Stimulated activated effector memory CD8-positive, alpha-beta T cell treated with anti-CD3 and anti-CD28 coated beads, Interleukin-12 subunit alpha, Interleukin-12 subunit beta, amount 100 ng/mL, for 72 hours (primary cell): ENCODE measurements around the gene TNIP1.
A peak's percentile ranks its signal among the peaks of the same experiment; 100 is the strongest.

Experiments used
- ATAC-seq: fragments of 150-1000 bp; cut with Tn5 transposase; 2 replicates; pipeline ENCODE4 v1.10.0; 2021
- DNase-seq, 2 donors: peaks; one replicate each; pipeline ENCODE4 v3.0.0; 2021 to 2022; ENCODE audit warnings: low spot score in 2 of 2
- H3K27ac Mint-ChIP-seq: one replicate; pipeline ENCODE4 v1.8.0; 2022; ENCODE audit warnings: mild to moderate bottlenecking, mixed read lengths
- H3K36me3 Mint-ChIP-seq: one replicate; pipeline ENCODE4 v1.8.0; 2022; ENCODE audit warnings: mild to moderate bottlenecking, mixed read lengths
- H3K4me1 Mint-ChIP-seq: one replicate; pipeline ENCODE4 v1.8.0; 2022; ENCODE audit warnings: mixed read lengths
- H3K4me3 Mint-ChIP-seq: one replicate; pipeline ENCODE4 v1.8.0; 2022; ENCODE audit warnings: mild to moderate bottlenecking, mixed read lengths
- H3K9me3 Mint-ChIP-seq: one replicate; pipeline ENCODE4 v1.8.0; 2022; ENCODE audit warnings: mixed read lengths

Gene TNIP1

GRCh38 chr5:151110992-151111391, 30.2 kb upstream of the TNIP1 start:
- H3K36me3 Mint-ChIP-seq, result peaks cover 100% of the 10 kb centered on the region
- H3K4me1 Mint-ChIP-seq, result peaks cover 14% of the 10 kb centered on the region
- H3K4me3 Mint-ChIP-seq, result no peak overlapping the region

GRCh38 chr5:151110122-151110681, 29.4 kb upstream of the TNIP1 start:
- Mint-ChIP-seq H3K4me1 (peaks cover 14% of the 10 kb centered on the region), H3K4me3 (no peak overlapping the region), H3K9me3 (no peaks in the 10 kb centered on the region), H3K36me3 (peaks cover 100% of the 10 kb centered on the region), H3K27ac (peak overlapping the region; percentile 74)
- DNase-seq (no peak), ATAC-seq (peak; percentile 57)

More at GRCh38 chr5:151110992-151111391, 30.2 kb upstream of the TNIP1 start:
- no peak for DNase-seq
- no peak for ATAC-seq
- no peaks in the 10 kb centered on the region for H3K9me3 Mint-ChIP-seq
- peak overlapping the region; percentile 74 for H3K27ac Mint-ChIP-seq

GRCh38 chr5:151108566-151108965, 27.7 kb upstream of the TNIP1 start:
- DNase-seq, result no peak
- peaks cover 8% of the 10 kb centered on the region for H3K4me1 Mint-ChIP-seq
- H3K36me3 Mint-ChIP-seq, result peaks cover 100% of the 10 kb centered on the region
- H3K4me3 Mint-ChIP-seq, result no peak overlapping the region
- H3K9me3 Mint-ChIP-seq, result no peaks in the 10 kb centered on the region
- H3K27ac Mint-ChIP-seq, result peak overlapping the region; percentile 74
- ATAC-seq, result no peak

- peaks cover 8% of the 10 kb centered on the region for H3K4me1 Mint-ChIP-seq
These were observed 27.1 kb upstream of the TNIP1 start for GRCh38 chr5:151107738-151108520.

GRCh38 chr5:151107084-151107483, 26.2 kb upstream of the TNIP1 start:
- Mint-ChIP-seq H3K4me1 (peaks cover 8% of the 10 kb centered on the region), H3K9me3 (no peaks in the 10 kb centered on the region), H3K4me3 (no peak overlapping the region), H3K36me3 (peaks cover 100% of the 10 kb centered on the region), H3K27ac (no peak overlapping the region)
- no peak for ATAC-seq
- DNase-seq, result no peak

More at GRCh38 chr5:151107738-151108520, 27.1 kb upstream of the TNIP1 start:
- Mint-ChIP-seq H3K4me3 (no peak overlapping the region), H3K27ac (no peak overlapping the region), H3K36me3 (peaks cover 100% of the 10 kb centered on the region), H3K9me3 (no peaks in the 10 kb centered on the region)
- no peak for ATAC-seq
- DNase-seq, result no peak

GRCh38 chr5:151106509-151106908, 25.7 kb upstream of the TNIP1 start:
- peaks cover 12% of the 10 kb centered on the region for H3K4me1 Mint-ChIP-seq
- no peak overlapping the region for H3K4me3 Mint-ChIP-seq
- H3K36me3 Mint-ChIP-seq, result peaks cover 100% of the 10 kb centered on the region
- H3K9me3 Mint-ChIP-seq, result no peaks in the 10 kb centered on the region
- no peak for ATAC-seq
- DNase-seq, result no peak
- peak overlapping the region; percentile 35 for H3K27ac Mint-ChIP-seq

GRCh38 chr5:151106043-151106442, 25.2 kb upstream of the TNIP1 start:
- DNase-seq (no peak), ATAC-seq (no peak)
- Mint-ChIP-seq H3K27ac (peak overlapping the region; percentile 35), H3K9me3 (no peaks in the 10 kb centered on the region), H3K4me3 (no peak overlapping the region), H3K4me1 (peaks cover 13% of the 10 kb centered on the region), H3K36me3 (peaks cover 100% of the 10 kb centered on the region)

GRCh38 chr5:151105561-151105960, 24.7 kb upstream of the TNIP1 start:
- DNase-seq (no peak), ATAC-seq (no peak)
- H3K4me3 Mint-ChIP-seq, result no peak overlapping the region
- H3K36me3 Mint-ChIP-seq, result peaks cover 100% of the 10 kb centered on the region
- H3K27ac Mint-ChIP-seq, result no peak overlapping the region
- peaks cover 18% of the 10 kb centered on the region for H3K4me1 Mint-ChIP-seq
- no peaks in the 10 kb centered on the region for H3K9me3 Mint-ChIP-seq

GRCh38 chr5:151104795-151105194, 24.0 kb upstream of the TNIP1 start:
- no peak overlapping the region for H3K27ac Mint-ChIP-seq
- no peak for DNase-seq
- H3K4me1 Mint-ChIP-seq, result peaks cover 18% of the 10 kb centered on the region
- H3K9me3 Mint-ChIP-seq, result no peaks in the 10 kb centered on the region
- H3K4me3 Mint-ChIP-seq, result no peak overlapping the region
- no peak for ATAC-seq
- H3K36me3 Mint-ChIP-seq, result peaks cover 100% of the 10 kb centered on the region

GRCh38 chr5:151101746-151102145, 20.9 kb upstream of the TNIP1 start:
- peak overlapping the region; percentile 18 for H3K27ac Mint-ChIP-seq
- H3K4me3 Mint-ChIP-seq, result no peak overlapping the region
- H3K9me3 Mint-ChIP-seq, result no peaks in the 10 kb centered on the region
- ATAC-seq, result no peak
- DNase-seq, result no peak
- peaks cover 48% of the 10 kb centered on the region for H3K4me1 Mint-ChIP-seq
- H3K36me3 Mint-ChIP-seq, result peaks cover 97% of the 10 kb centered on the region

- ATAC-seq, result no peak
- H3K4me1 Mint-ChIP-seq, result peaks cover 54% of the 10 kb centered on the region
- no peaks in the 10 kb centered on the region for H3K9me3 Mint-ChIP-seq
- H3K27ac Mint-ChIP-seq, result peak overlapping the region; percentile 18
- peaks cover 95% of the 10 kb centered on the region for H3K36me3 Mint-ChIP-seq
- no peak for DNase-seq
- no peak overlapping the region for H3K4me3 Mint-ChIP-seq
These were observed 20.3 kb upstream of the TNIP1 start for GRCh38 chr5:151101151-151101550.

GRCh38 chr5:151100681-151101080, 19.8 kb upstream of the TNIP1 start:
- Mint-ChIP-seq H3K36me3 (peaks cover 95% of the 10 kb centered on the region), H3K4me3 (no peak overlapping the region), H3K9me3 (no peaks in the 10 kb centered on the region), H3K4me1 (peaks cover 59% of the 10 kb centered on the region), H3K27ac (no peak overlapping the region)
- no peak for DNase-seq
- no peak for ATAC-seq

- Mint-ChIP-seq H3K9me3 (no peaks in the 10 kb centered on the region), H3K4me1 (peaks cover 78% of the 10 kb centered on the region), H3K4me3 (peak overlapping the region; percentile 41), H3K36me3 (peaks cover 95% of the 10 kb centered on the region), H3K27ac (peak overlapping the region; percentile 71)
- DNase-seq (no peak), ATAC-seq (no peak)
These were observed 17.9 kb upstream of the TNIP1 start for GRCh38 chr5:151098768-151099121.

- peak overlapping the region; percentile 41 for H3K4me3 Mint-ChIP-seq
- ATAC-seq, result peak; percentile 72
- peaks cover 85% of the 10 kb centered on the region for H3K4me1 Mint-ChIP-seq
- no peaks in the 10 kb centered on the region for H3K9me3 Mint-ChIP-seq
- H3K27ac Mint-ChIP-seq, result peak overlapping the region; percentile 71
- peak in 1 of 2 donors; percentile 76 for DNase-seq
- peaks cover 92% of the 10 kb centered on the region for H3K36me3 Mint-ChIP-seq
These were observed 17.3 kb upstream of the TNIP1 start for GRCh38 chr5:151097820-151098767.

- ATAC-seq, result no peak
- Mint-ChIP-seq H3K36me3 (peaks cover 89% of the 10 kb centered on the region), H3K9me3 (no peaks in the 10 kb centered on the region), H3K4me1 (peaks cover 87% of the 10 kb centered on the region), H3K27ac (peak overlapping the region; percentile 71), H3K4me3 (no peak overlapping the region)
- no peak for DNase-seq
These were observed 16.2 kb upstream of the TNIP1 start for GRCh38 chr5:151097061-151097460.
